ENCODE results near the gene CHMP1A.

The CHMP1A gene

DNA sequence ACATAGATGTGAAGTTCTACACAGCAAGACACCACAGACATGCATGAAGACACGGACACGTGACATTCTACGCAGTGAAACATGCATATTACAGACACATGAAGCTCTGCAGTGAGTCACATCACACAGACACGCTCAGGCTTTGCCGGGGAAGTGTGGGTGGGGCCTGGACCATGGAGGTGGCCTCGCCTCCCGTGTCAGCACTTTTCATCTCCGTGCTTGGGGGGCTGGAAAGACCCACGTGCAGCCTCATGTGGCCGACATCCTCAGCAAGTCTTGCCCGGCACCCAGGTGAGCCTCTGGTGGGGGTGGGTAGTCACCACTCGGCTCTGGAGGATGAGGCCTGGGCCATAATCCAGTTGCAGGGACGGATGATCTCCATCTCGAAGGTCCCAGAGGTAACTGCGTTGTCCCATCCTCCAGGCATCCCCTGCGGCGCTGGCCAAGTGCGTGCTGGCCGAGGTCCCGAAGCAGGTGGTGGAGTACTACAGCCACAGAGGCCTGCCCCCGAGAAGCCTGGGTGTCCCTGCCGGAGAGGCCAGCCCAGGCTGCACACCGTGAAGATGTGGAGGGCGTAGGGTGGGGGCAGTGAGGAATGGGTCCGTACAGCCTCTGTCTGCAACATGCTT, 61.3 kb downstream of the CHMP1A start:
- WGBS, 2 experiments: 94 to 95% methylated on average over 25 of the region's 25 CpGs
- peaks cover 4% of the 10 kb centered on the region for H3K4me1 ChIP-seq (ENCODE audit: control insufficient read depth, insufficient read depth, low read length)
- no peak overlapping the region for H3K4me3 ChIP-seq (ENCODE audit: insufficient read depth, low read depth, low read length)
- H3K27ac ChIP-seq (ENCODE audit: insufficient read depth, low read depth, low read length, poor library complexity, severe bottlenecking): no peak overlapping the region
- H3K9me3 ChIP-seq (ENCODE audit: control insufficient read depth, low read length): no peaks in the 10 kb centered on the region
- no peaks in the 10 kb centered on the region for H3K27me3 ChIP-seq (ENCODE audit: control insufficient read depth, insufficient read depth, low read length, poor library complexity, severe bottlenecking)
- no peaks in the 10 kb centered on the region for H3K36me3 ChIP-seq (ENCODE audit: control insufficient read depth, insufficient read depth, low read length)

DNA sequence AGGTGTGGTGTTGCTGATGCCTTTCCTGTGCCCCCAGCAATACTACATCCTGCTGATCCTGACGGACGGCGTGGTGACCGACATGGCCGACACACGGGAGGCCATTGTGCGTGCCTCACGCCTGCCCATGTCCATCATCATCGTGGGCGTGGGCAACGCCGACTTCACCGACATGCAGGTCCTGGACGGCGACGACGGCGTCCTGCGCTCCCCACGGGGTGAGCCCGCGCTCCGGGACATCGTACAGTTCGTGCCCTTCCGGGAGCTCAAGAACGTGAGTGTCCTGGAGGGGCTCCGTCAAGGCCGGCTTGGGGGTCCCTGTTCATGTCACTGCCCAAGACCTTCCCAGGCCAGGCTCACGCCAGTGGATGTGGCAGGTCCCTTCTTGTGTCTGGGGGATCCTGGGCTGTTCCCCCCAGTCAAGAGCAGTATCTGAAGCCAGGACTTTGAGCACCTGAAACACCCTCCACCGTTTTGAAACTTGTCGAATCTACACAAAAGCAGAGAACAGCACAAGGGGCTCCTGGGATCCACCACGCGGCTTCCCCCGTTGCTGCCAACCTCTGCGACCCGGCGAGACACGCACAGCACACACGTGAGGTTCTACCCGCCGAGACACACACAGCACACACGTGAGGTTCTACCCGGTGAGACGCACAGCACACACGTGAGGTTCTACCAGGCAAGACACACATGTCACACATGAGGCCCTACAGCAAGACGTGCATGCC, 62.0 kb downstream of the CHMP1A start:
- peaks cover 4% of the 10 kb centered on the region for H3K4me1 ChIP-seq (ENCODE audit: control insufficient read depth, insufficient read depth, low read length)
- no peak overlapping the region for H3K4me3 ChIP-seq (ENCODE audit: insufficient read depth, low read depth, low read length)
- 94% methylated on average over 47 of the region's 47 CpGs for WGBS, 2 experiments
- no peak overlapping the region for H3K27ac ChIP-seq (ENCODE audit: insufficient read depth, low read depth, low read length, poor library complexity, severe bottlenecking)
- no peaks in the 10 kb centered on the region for H3K27me3 ChIP-seq (ENCODE audit: control insufficient read depth, insufficient read depth, low read length, poor library complexity, severe bottlenecking)
- H3K9me3 ChIP-seq (ENCODE audit: control insufficient read depth, low read length): no peaks in the 10 kb centered on the region
- no peaks in the 10 kb centered on the region for H3K36me3 ChIP-seq (ENCODE audit: control insufficient read depth, insufficient read depth, low read length)

Data from ectodermal cell (in vitro differentiated cells).